Astrocyte (in vitro differentiated cells and primary cell): ENCODE measurements around the gene DYNC1I1. TPM values are rescaled to one million over a fixed set of nuclear protein-coding genes. Genes with fewer than 3 reads are reported as not detected.

Source experiments
- DNase-seq: peaks from one replicate; pipeline ENCODE4 v3.0.0-alpha.2; 2010; ENCODE audit warnings: low read depth
- FAIRE-seq: peaks from 2 replicates; lab custom pipeline; 2011; peaks lifted over from hg19 to GRCh38; lab: Jason Lieb, UNC
- H2AFZ ChIP-seq: 2 replicates; pipeline ENCODE4 v1.6.0; 2012; ENCODE audit warnings: low read depth, low read length, inconsistent platforms
- H3K27ac ChIP-seq: 2 replicates; pipeline ENCODE4 v1.5.1; 2011; ENCODE audit warnings: low read depth, low read length, inconsistent platforms
- H3K27me3 ChIP-seq: 2 replicates; pipeline ENCODE4 v1.6.0; 2011; ENCODE audit warnings: low read length, inconsistent platforms; ENCODE audit not compliant: insufficient read depth
- H3K36me3 ChIP-seq: 2 replicates; pipeline ENCODE4 v1.5.1; 2011; ENCODE audit warnings: low read length, inconsistent platforms; ENCODE audit not compliant: insufficient read depth
- H3K4me1 ChIP-seq: 2 replicates; pipeline ENCODE4 v1.5.1; 2011; ENCODE audit warnings: low read length, inconsistent platforms; ENCODE audit not compliant: insufficient read depth
- H3K4me2 ChIP-seq: 2 replicates; pipeline ENCODE4 v1.6.0; 2012; ENCODE audit warnings: low read length, inconsistent platforms
- H3K4me3 ChIP-seq: 2 replicates; pipeline ENCODE4 v1.5.1; 2011; ENCODE audit warnings: low read depth, mild to moderate bottlenecking, low read length, inconsistent platforms; ENCODE audit not compliant: insufficient read depth
- H3K79me2 ChIP-seq: 2 replicates; pipeline ENCODE4 v1.6.0; 2012; ENCODE audit warnings: mild to moderate bottlenecking, low read length, inconsistent platforms; ENCODE audit not compliant: insufficient read depth
- H3K9ac ChIP-seq: 2 replicates; pipeline ENCODE4 v1.6.0; 2012; ENCODE audit warnings: mild to moderate bottlenecking, low read length, inconsistent platforms
- H3K9me3 ChIP-seq: 2 replicates; pipeline ENCODE4 v1.5.1; 2012; ENCODE audit warnings: low read depth, mild to moderate bottlenecking, low read length, inconsistent platforms; ENCODE audit not compliant: insufficient read depth
- H4K20me1 ChIP-seq: 2 replicates; pipeline ENCODE4 v1.6.0; 2012; ENCODE audit warnings: low read length, inconsistent platforms; ENCODE audit not compliant: insufficient read depth
- H3K27ac Mint-ChIP-seq: one replicate; pipeline ENCODE4 v1.8.0; 2021; ENCODE audit warnings: mild to moderate bottlenecking, mixed read lengths; ENCODE audit not compliant: unreplicated experiment
- H3K27me3 Mint-ChIP-seq: one replicate; pipeline ENCODE4 v1.8.0; 2021; ENCODE audit warnings: low read depth, mixed read lengths; ENCODE audit not compliant: unreplicated experiment
- H3K36me3 Mint-ChIP-seq: one replicate; pipeline ENCODE4 v1.8.0; 2021; ENCODE audit warnings: low read depth, mixed read lengths; ENCODE audit not compliant: unreplicated experiment
- H3K4me1 Mint-ChIP-seq: one replicate; pipeline ENCODE4 v1.8.0; 2021; ENCODE audit warnings: low read depth, mixed read lengths; ENCODE audit not compliant: unreplicated experiment
- H3K4me3 Mint-ChIP-seq: one replicate; pipeline ENCODE4 v1.8.0; 2021; ENCODE audit warnings: mild to moderate bottlenecking, moderate library complexity, mixed read lengths; ENCODE audit not compliant: unreplicated experiment
- H3K9me3 Mint-ChIP-seq: one replicate; pipeline ENCODE4 v1.8.0; 2021; ENCODE audit warnings: mild to moderate bottlenecking, mixed read lengths; ENCODE audit not compliant: unreplicated experiment
- CTCF ChIP-seq: IDR thresholded peaks from 2 replicates; pipeline ENCODE4 v1.5.1; 2011; ENCODE audit warnings: low read depth, mild to moderate bottlenecking, inconsistent platforms, low read length, moderate library complexity; ENCODE audit not compliant: insufficient read depth
- EZH2 ChIP-seq: IDR thresholded peaks from 2 replicates; pipeline ENCODE4 v1.6.1; 2012; ENCODE audit warnings: mild to moderate bottlenecking, low read length, inconsistent platforms; ENCODE audit not compliant: insufficient read depth
- total RNA-seq: library from RNA; stranded (reverse); gene quantifications from 2 replicates; pipeline ENCODE4 v1.2.1, GENCODE V29; 2021

DYNC1I1 gene
- total RNA-seq, 1 donor from 2014 or later: 3.2 TPM

- H3K36me3 Mint-ChIP-seq: peaks cover 1% of the 10 kb centered on the region
- FAIRE-seq (no peak), DNase-seq (no peak)
Observed at GRCh38 chr7:95881597-95881996, 109.2 kb downstream of the DYNC1I1 start.

GRCh38 chr7:95883217-95883616 lies 110.9 kb downstream of the DYNC1I1 start:
- Mint-ChIP-seq H3K9me3 (peaks cover 3% of the 10 kb centered on the region), H3K36me3 (peaks cover 1% of the 10 kb centered on the region), H3K27ac (no peak overlapping the region), H3K4me1 (peaks cover 7% of the 10 kb centered on the region), H3K27me3 (no peaks in the 10 kb centered on the region), H3K4me3 (no peak overlapping the region)
- Histone ChIP-seq H3K9me3 (no peaks in the 10 kb centered on the region), H3K27me3 (no peaks in the 10 kb centered on the region), H3K36me3 (no peaks in the 10 kb centered on the region), H3K9ac (no peak overlapping the region), H2AFZ (no peak overlapping the region), H3K4me3 (no peak overlapping the region), H3K4me1 (no peaks in the 10 kb centered on the region), H3K79me2 (no peaks in the 10 kb centered on the region), H3K27ac (no peak overlapping the region), H4K20me1 (no peaks in the 10 kb centered on the region), H3K4me2 (no peak overlapping the region)
- DNase-seq (no peak), FAIRE-seq (no peak)
- no peak for TF ChIP-seq EZH2
- TF ChIP-seq CTCF: no peak

More at GRCh38 chr7:95881597-95881996, 109.2 kb downstream of the DYNC1I1 start:
- no peak overlapping the region for H3K4me2 ChIP-seq
- H4K20me1 ChIP-seq: no peaks in the 10 kb centered on the region
- no peak overlapping the region for H3K4me3 ChIP-seq
- H3K9me3 ChIP-seq: no peaks in the 10 kb centered on the region
- no peak overlapping the region for H3K4me3 Mint-ChIP-seq
- no peak overlapping the region for H3K9ac ChIP-seq
- H2AFZ ChIP-seq: no peak overlapping the region
- H3K27me3 Mint-ChIP-seq: no peaks in the 10 kb centered on the region
- no peaks in the 10 kb centered on the region for H3K4me1 ChIP-seq
- no peaks in the 10 kb centered on the region for H3K27me3 ChIP-seq
- no peaks in the 10 kb centered on the region for H3K36me3 ChIP-seq
- H3K27ac Mint-ChIP-seq: no peak overlapping the region
- no peaks in the 10 kb centered on the region for H3K4me1 Mint-ChIP-seq
- TF ChIP-seq CTCF: no peak
- no peak for TF ChIP-seq EZH2
- H3K9me3 Mint-ChIP-seq: peaks cover 5% of the 10 kb centered on the region
- no peaks in the 10 kb centered on the region for H3K79me2 ChIP-seq
- H3K27ac ChIP-seq: no peak overlapping the region

- no peak overlapping the region for H3K27ac ChIP-seq
- H3K4me2 ChIP-seq: peak overlapping the region; percentile 30
- Mint-ChIP-seq H3K4me3 (no peak overlapping the region), H3K36me3 (peaks cover 1% of the 10 kb centered on the region), H3K4me1 (peaks cover 9% of the 10 kb centered on the region), H3K27ac (peak overlapping the region; percentile 6), H3K27me3 (no peaks in the 10 kb centered on the region), H3K9me3 (no peaks in the 10 kb centered on the region)
- H3K9ac ChIP-seq: no peak overlapping the region
- H4K20me1 ChIP-seq: no peaks in the 10 kb centered on the region
- H3K4me3 ChIP-seq: no peak overlapping the region
- TF ChIP-seq CTCF: no peak
- no peak for TF ChIP-seq EZH2
- DNase-seq: no peak
- H3K9me3 ChIP-seq: no peaks in the 10 kb centered on the region
- H3K4me1 ChIP-seq: no peaks in the 10 kb centered on the region
- no peaks in the 10 kb centered on the region for H3K27me3 ChIP-seq
- H3K79me2 ChIP-seq: no peaks in the 10 kb centered on the region
- H3K36me3 ChIP-seq: no peaks in the 10 kb centered on the region
- H2AFZ ChIP-seq: no peak overlapping the region
- FAIRE-seq: no peak
Observed at GRCh38 chr7:95886501-95887090, 114.2 kb downstream of the DYNC1I1 start.
